C4-2B (cell line): Measurements from ENCODE around the gene CDKAL1.

Experiments
- ZFX ChIP-seq: fragments of 450-650 bp; IDR thresholded peaks from 2 replicates; pipeline ENCODE4 v1.6.1; 2017
- TF ChIP-seq, protein P1 (sequence below): fragments of 450-650 bp; conservative IDR thresholded peaks from 2 replicates; pipeline ENCODE4 v1.5.1; 2017; ENCODE audit warnings: mild to moderate bottlenecking

DNA sequence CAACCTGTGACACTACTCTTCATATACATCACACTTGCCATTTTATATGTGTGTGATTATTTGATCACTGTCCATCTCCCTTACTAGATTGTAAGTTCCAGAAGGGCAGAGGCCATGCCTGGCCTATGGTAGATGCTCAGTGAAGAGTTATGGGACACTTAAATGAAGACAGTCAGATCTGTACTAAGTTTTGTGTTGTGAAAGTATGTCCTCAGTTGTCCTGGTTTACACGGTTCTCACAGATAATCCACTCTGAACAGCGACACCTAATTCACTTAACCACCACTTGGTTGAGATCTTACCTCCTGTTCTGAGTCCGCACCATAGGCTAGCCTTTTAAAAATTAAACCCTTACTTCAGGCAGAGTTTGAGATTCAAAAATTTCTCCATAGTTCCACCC lies 625.2 kb downstream of the CDKAL1 start:
- TF ChIP-seq, protein P1, sequence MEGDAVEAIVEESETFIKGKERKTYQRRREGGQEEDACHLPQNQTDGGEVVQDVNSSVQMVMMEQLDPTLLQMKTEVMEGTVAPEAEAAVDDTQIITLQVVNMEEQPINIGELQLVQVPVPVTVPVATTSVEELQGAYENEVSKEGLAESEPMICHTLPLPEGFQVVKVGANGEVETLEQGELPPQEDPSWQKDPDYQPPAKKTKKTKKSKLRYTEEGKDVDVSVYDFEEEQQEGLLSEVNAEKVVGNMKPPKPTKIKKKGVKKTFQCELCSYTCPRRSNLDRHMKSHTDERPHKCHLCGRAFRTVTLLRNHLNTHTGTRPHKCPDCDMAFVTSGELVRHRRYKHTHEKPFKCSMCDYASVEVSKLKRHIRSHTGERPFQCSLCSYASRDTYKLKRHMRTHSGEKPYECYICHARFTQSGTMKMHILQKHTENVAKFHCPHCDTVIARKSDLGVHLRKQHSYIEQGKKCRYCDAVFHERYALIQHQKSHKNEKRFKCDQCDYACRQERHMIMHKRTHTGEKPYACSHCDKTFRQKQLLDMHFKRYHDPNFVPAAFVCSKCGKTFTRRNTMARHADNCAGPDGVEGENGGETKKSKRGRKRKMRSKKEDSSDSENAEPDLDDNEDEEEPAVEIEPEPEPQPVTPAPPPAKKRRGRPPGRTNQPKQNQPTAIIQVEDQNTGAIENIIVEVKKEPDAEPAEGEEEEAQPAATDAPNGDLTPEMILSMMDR = no peak
- TF ChIP-seq ZFX = no peak
